Activated CD4-positive, alpha-beta T cell treated with anti-CD3 and anti-CD28 coated beads for 36 hours (primary cell): ENCODE data around the gene ZNF385B. TPM values are rescaled to one million over a fixed set of nuclear protein-coding genes. Genes with fewer than 3 reads are reported as not detected.

Source experiments
- ATAC-seq: fragments of 200-7000 bp; cut with Tn5 transposase; one replicate; pipeline ENCODE4 v1.10.0; 2021; ENCODE audit warnings: mild to moderate bottlenecking, moderate library complexity
- CTCF ChIA-PET: fragments of 350-600 bp; sonication (Branson Sonifier 250); formaldehyde crosslinking; loops from one replicate; lab custom pipeline; 2021; ENCODE audit warnings: antibody characterized with exemption; lab: Charles Lee
- POLR2A ChIA-PET: fragments of 350-600 bp; sonication (Branson Sonifier 250); formaldehyde crosslinking; loops from one replicate; lab custom pipeline; 2021; ENCODE audit warnings: antibody characterized with exemption, inconsistent platforms; lab: Charles Lee
- DNase-seq: peaks from one replicate; pipeline ENCODE4 v3.0.0-alpha.2; 2020
- H3K27ac Mint-ChIP-seq: one replicate; pipeline ENCODE4 v1.8.0; 2021; ENCODE audit warnings: mixed read lengths
- H3K27me3 Mint-ChIP-seq: one replicate; pipeline ENCODE4 v1.8.0; 2021; ENCODE audit warnings: mixed read lengths
- H3K36me3 Mint-ChIP-seq: one replicate; pipeline ENCODE4 v1.8.0; 2021; ENCODE audit warnings: low read depth, mixed read lengths
- H3K4me1 Mint-ChIP-seq: one replicate; pipeline ENCODE4 v1.8.0; 2021; ENCODE audit warnings: mixed read lengths
- H3K4me3 Mint-ChIP-seq: one replicate; pipeline ENCODE4 v1.8.0; 2021; ENCODE audit warnings: mild to moderate bottlenecking, moderate library complexity, mixed read lengths
- H3K9me3 Mint-ChIP-seq: one replicate; pipeline ENCODE4 v1.8.0; 2021; ENCODE audit warnings: low read depth, mixed read lengths
- intact Hi-C, 2 experiments: fragments of 100-400 bp; cut with DNase I in 1 of 2; cut with micrococcal nuclease in 1 of 2; formaldehyde crosslinking; loops; one replicate each; pipeline versions ENCODE4 v1.14.2 to v1.15.1; 2022 to 2024; cut with DNase I, micrococcal nuclease
- total RNA-seq, 2 experiments: library from RNA; stranded (reverse); gene quantifications; one replicate each; pipeline ENCODE4 v1.2.3, GENCODE V29; 2021

Gene ZNF385B
- total RNA-seq, 2 experiments from 2014 or later, result not detected

DNA sequence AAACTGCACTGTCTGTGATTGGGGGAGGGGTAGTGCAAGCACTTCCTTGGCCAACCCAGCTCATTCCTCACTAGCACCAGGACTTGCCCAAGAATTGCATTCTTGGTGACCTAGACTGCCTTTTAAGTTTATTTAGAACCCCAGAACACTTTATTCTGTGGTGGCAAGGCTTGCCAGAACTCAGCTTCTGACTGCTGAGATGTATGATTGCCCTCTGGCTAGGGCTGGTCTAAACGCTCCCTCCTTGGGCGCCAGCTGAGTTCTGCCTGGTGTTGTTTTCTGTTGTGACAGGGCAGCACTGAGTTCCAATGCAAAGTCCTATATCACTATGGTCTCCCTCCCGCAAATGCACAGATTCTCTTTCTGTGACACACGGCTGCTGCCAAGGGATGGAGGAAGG, 247.7 kb downstream of the ZNF385B start:
- Mint-ChIP-seq H3K4me3 (no peak overlapping the region), H3K9me3 (no peaks in the 10 kb centered on the region), H3K4me1 (no peaks in the 10 kb centered on the region), H3K27me3 (peaks cover 8% of the 10 kb centered on the region), H3K36me3 (no peaks in the 10 kb centered on the region), H3K27ac (no peak overlapping the region)
- POLR2A ChIA-PET, result no interaction called here
- ATAC-seq, result no peak
- intact Hi-C loops, result no loop called here
- DNase-seq, result no peak
- CTCF ChIA-PET, result no interaction called here

DNA sequence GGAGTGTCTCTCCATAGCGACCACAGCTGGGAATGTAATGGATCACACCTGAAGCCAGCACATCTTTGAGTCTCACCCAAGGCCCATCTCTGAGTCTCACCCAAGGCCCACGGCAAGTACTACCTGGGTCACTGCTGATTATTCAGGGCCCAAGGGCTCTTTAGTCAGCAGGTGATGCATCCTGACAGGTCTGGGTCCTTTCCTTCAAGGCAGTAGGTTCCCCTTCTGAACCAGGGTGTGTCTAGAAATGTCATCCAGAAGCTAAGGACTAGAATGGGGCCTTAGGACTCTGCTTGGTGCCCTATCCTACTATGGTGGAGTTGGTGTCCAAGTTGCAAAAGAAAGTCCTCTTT, 248.1 kb downstream of the ZNF385B start:
- no peak overlapping the region for H3K4me3 Mint-ChIP-seq
- peaks cover 7% of the 10 kb centered on the region for H3K27me3 Mint-ChIP-seq
- no peaks in the 10 kb centered on the region for H3K36me3 Mint-ChIP-seq
- H3K27ac Mint-ChIP-seq, result no peak overlapping the region
- no peaks in the 10 kb centered on the region for H3K4me1 Mint-ChIP-seq
- ATAC-seq, result no peak
- ChIA-PET POLR2A (no interaction called here), CTCF (no interaction called here)
- intact Hi-C loops, result no loop called here
- no peak for DNase-seq
- no peaks in the 10 kb centered on the region for H3K9me3 Mint-ChIP-seq

- Mint-ChIP-seq H3K27me3 (peaks cover 6% of the 10 kb centered on the region), H3K4me1 (no peaks in the 10 kb centered on the region), H3K36me3 (no peaks in the 10 kb centered on the region), H3K27ac (no peak overlapping the region), H3K9me3 (no peaks in the 10 kb centered on the region), H3K4me3 (no peak overlapping the region)
- DNase-seq, result no peak
- ATAC-seq, result no peak
- POLR2A ChIA-PET, result no interaction called here
- intact Hi-C loops, result no loop called here
- CTCF ChIA-PET, result no interaction called here
Observed at GRCh38 chr2:179612591-179613298, 248.7 kb downstream of the ZNF385B start.

GRCh38 chr2:179612108-179612507, 249.3 kb downstream of the ZNF385B start:
- no peak for ATAC-seq
- no peaks in the 10 kb centered on the region for H3K9me3 Mint-ChIP-seq
- ChIA-PET CTCF (no interaction called here), POLR2A (no interaction called here)
- intact Hi-C loops, result no loop called here
- DNase-seq, result no peak
- no peaks in the 10 kb centered on the region for H3K36me3 Mint-ChIP-seq
- H3K27me3 Mint-ChIP-seq, result peaks cover 6% of the 10 kb centered on the region
- H3K27ac Mint-ChIP-seq, result no peak overlapping the region
- no peaks in the 10 kb centered on the region for H3K4me1 Mint-ChIP-seq
- H3K4me3 Mint-ChIP-seq, result no peak overlapping the region

DNA sequence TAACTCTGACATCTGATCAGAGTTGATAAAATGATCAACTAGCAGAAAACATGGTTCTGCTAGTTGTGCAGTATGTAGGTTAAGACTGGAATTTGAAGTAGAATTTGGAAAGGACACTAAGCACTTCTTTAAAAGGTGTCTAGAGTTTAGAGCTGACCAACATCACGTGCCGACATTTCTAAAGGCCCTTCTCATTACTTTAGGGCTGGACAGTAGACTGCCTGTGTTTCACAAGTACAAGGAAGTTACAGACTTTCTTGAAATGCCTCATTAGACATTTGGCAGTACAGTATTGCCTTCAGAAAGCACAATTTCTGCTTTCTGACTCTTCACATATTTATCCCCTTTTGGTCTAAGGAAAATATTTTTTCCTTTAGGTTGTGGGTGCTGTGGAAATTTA, 255.3 kb downstream of the ZNF385B start:
- Mint-ChIP-seq H3K4me1 (no peaks in the 10 kb centered on the region), H3K9me3 (no peaks in the 10 kb centered on the region), H3K27me3 (no peaks in the 10 kb centered on the region), H3K27ac (no peak overlapping the region), H3K4me3 (no peak overlapping the region), H3K36me3 (no peaks in the 10 kb centered on the region)
- DNase-seq, result no peak
- ATAC-seq, result no peak
- ChIA-PET CTCF (interaction anchor here (0.7 kb wide), 1 partner anchor 11 kb away, joined by 3 read pairs; no protein-coding TSS in a partner anchor), POLR2A (no interaction called here)
- intact Hi-C loops, result no loop called here

- intact Hi-C loops, result no loop called here
- no peak for DNase-seq
- ATAC-seq, result no peak
- H3K9me3 Mint-ChIP-seq, result no peaks in the 10 kb centered on the region
- no peaks in the 10 kb centered on the region for H3K4me1 Mint-ChIP-seq
- no peak overlapping the region for H3K4me3 Mint-ChIP-seq
- ChIA-PET CTCF (no interaction called here), POLR2A (no interaction called here)
- no peak overlapping the region for H3K27ac Mint-ChIP-seq
- no peaks in the 10 kb centered on the region for H3K27me3 Mint-ChIP-seq
- no peaks in the 10 kb centered on the region for H3K36me3 Mint-ChIP-seq
Observed at GRCh38 chr2:179605341-179605740, 256.1 kb downstream of the ZNF385B start.

DNA sequence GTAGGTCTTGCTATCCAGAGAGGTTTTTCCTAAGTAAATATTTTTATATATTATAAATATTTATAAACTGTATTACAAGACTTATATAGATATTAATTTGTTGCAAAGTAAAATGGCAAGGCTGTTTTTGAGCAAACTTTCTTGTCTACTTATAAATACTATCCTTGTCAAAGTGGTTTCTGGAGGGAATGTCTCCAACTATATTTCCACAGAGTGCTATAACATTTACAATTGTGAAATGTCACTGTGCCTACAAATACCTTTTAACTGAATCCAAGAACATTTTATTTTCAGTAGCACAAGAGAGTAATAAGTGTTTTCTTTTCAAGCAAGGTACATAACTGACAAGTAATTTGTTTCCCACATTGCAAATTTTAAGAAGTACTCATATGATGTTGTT, 256.8 kb downstream of the ZNF385B start:
- Mint-ChIP-seq H3K9me3 (no peaks in the 10 kb centered on the region), H3K36me3 (no peaks in the 10 kb centered on the region), H3K4me1 (no peaks in the 10 kb centered on the region), H3K27me3 (no peaks in the 10 kb centered on the region), H3K4me3 (no peak overlapping the region), H3K27ac (no peak overlapping the region)
- POLR2A ChIA-PET, result no interaction called here
- no peak for DNase-seq
- ATAC-seq, result no peak
- intact Hi-C loops, result no loop called here
- CTCF ChIA-PET, result no interaction called here

- Mint-ChIP-seq H3K36me3 (no peaks in the 10 kb centered on the region), H3K27me3 (no peaks in the 10 kb centered on the region), H3K9me3 (no peaks in the 10 kb centered on the region), H3K4me1 (no peaks in the 10 kb centered on the region), H3K4me3 (no peak overlapping the region), H3K27ac (no peak overlapping the region)
- no peak for ATAC-seq
- no peak for DNase-seq
- CTCF ChIA-PET, result no interaction called here
- intact Hi-C loops, result no loop called here
- POLR2A ChIA-PET, result no interaction called here
Observed at GRCh38 chr2:179602452-179602851, 259.0 kb downstream of the ZNF385B start.

- no peak overlapping the region for H3K27ac Mint-ChIP-seq
- POLR2A ChIA-PET, result no interaction called here
- H3K27me3 Mint-ChIP-seq, result no peaks in the 10 kb centered on the region
- H3K36me3 Mint-ChIP-seq, result no peaks in the 10 kb centered on the region
- ATAC-seq (no peak), DNase-seq (no peak)
- no peak overlapping the region for H3K4me3 Mint-ChIP-seq
- CTCF ChIA-PET, result no interaction called here
- intact Hi-C loops, result no loop called here
- no peaks in the 10 kb centered on the region for H3K9me3 Mint-ChIP-seq
- H3K4me1 Mint-ChIP-seq, result no peaks in the 10 kb centered on the region
Observed at GRCh38 chr2:179596018-179596417, 265.4 kb downstream of the ZNF385B start.

DNA sequence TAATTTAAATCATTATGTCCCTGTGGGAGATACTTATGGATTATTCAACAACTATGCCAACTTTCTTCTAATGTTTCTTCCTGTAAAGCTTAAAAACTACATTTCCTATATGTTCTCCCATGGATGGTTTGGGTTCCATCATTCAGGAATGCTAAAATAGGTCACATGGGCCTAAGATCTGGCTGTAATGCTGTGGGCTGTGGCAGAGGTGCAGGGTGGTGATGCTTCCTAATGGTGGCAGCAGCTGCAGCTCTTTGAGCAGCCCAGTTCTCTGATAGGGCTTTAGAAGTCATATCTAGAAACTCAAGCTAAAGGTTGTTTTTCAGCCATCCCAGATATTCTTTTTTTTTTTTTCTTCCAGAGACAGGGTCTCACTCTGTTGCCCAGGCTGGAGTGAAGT, 266.1 kb downstream of the ZNF385B start:
- Mint-ChIP-seq H3K9me3 (no peaks in the 10 kb centered on the region), H3K27me3 (no peaks in the 10 kb centered on the region), H3K4me3 (no peak overlapping the region), H3K36me3 (no peaks in the 10 kb centered on the region), H3K27ac (no peak overlapping the region), H3K4me1 (no peaks in the 10 kb centered on the region)
- intact Hi-C loops, result no loop called here
- DNase-seq (no peak), ATAC-seq (no peak)
- ChIA-PET POLR2A (no interaction called here), CTCF (no interaction called here)

DNA sequence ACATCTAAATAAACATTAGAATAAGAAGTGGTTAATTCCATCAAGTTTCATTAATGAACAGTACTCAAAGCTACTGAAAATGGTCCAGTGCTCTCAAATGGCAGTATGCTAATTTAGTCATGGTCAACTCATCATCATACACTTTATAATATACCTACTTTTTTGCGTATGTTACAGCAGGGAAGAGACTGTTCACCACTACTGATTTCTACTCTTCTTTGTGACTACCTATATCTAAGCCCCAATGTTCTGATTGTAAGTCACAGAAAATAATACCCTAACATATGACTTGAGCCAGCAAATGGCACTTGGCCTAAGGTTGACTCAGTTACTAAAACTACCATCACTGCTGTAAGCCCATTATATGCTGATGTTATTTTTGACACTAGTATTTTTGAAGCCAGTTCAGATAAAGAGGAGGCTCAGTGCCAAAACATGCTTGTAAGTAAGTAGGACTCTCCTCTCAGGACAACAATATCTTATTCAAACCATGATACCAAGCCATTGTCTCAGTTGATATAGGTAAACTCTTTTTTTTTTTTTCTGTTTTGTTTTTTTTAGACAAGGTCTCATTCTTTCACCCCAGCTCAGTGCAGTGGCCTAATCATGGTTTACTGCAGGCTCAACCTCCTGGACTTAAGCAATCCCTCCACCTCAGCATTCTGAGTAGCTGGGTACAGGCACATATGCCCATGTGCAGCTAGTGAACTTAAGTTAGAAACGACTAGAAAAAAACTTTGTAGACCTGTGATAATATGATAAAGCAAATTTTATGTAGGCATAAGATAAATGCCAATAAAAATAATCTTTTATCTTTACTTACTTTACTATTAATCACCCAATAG, 266.9 kb downstream of the ZNF385B start:
- POLR2A ChIA-PET, result no interaction called here
- Mint-ChIP-seq H3K27me3 (no peaks in the 10 kb centered on the region), H3K4me3 (no peak overlapping the region), H3K4me1 (no peaks in the 10 kb centered on the region), H3K9me3 (no peaks in the 10 kb centered on the region), H3K27ac (no peak overlapping the region), H3K36me3 (no peaks in the 10 kb centered on the region)
- ATAC-seq, result no peak
- CTCF ChIA-PET, result no interaction called here
- intact Hi-C loops, result no loop called here
- DNase-seq, result no peak

- Mint-ChIP-seq H3K4me1 (no peaks in the 10 kb centered on the region), H3K36me3 (no peaks in the 10 kb centered on the region), H3K4me3 (no peak overlapping the region), H3K27ac (no peak overlapping the region), H3K27me3 (no peaks in the 10 kb centered on the region), H3K9me3 (no peaks in the 10 kb centered on the region)
- intact Hi-C loops, result no loop called here
- CTCF ChIA-PET, result interaction anchor here (0.5 kb wide), 1 partner anchor 479 kb away, joined by 3 read pairs; no protein-coding TSS in a partner anchor
- POLR2A ChIA-PET, result no interaction called here
- ATAC-seq (no peak), DNase-seq (no peak)
Observed at GRCh38 chr2:179593323-179593722, 268.1 kb downstream of the ZNF385B start.
